Endothelial cell of umbilical vein (primary cell): ENCODE results near the gene CCDC91. TPM values are rescaled to one million over a fixed set of nuclear protein-coding genes. Genes with fewer than 3 reads are reported as not detected.

Experiments
- BruUV-seq: library from RNA; stranded (reverse); fragments of 400-500 nt; replicated peaks from 2 replicates; lab custom pipeline; 2021; lab: Mats Ljungman, UMichigan
- CTCF ChIA-PET: fragments of 300-600, 350-600 bp; sonication (Branson Sonifier 250); formaldehyde crosslinking; loops from one replicate; lab custom pipeline; 2021; ENCODE audit warnings: antibody characterized with exemption, inconsistent platforms; lab: Charles Lee
- POLR2A ChIA-PET: fragments of 300-600, 350-600 bp; sonication (Branson Sonifier 250); formaldehyde crosslinking; loops from one replicate; lab custom pipeline; 2021; ENCODE audit warnings: antibody characterized with exemption, inconsistent platforms; lab: Charles Lee
- DNase-seq: peaks from one replicate; pipeline ENCODE4 v3.0.0-alpha.2; 2011; ENCODE audit warnings: low read depth, low spot score
- FAIRE-seq: peaks from 2 replicates; lab custom pipeline; 2011; peaks lifted over from hg19 to GRCh38; lab: Jason Lieb, UNC
- H2AFZ ChIP-seq: 2 replicates; pipeline ENCODE4 v1.6.0; 2012; ENCODE audit warnings: low read depth, low read length, control low read depth, inconsistent platforms
- H3K27ac ChIP-seq: 2 replicates; pipeline ENCODE4 v1.5.1; 2011; ENCODE audit warnings: low read depth, mild to moderate bottlenecking, control low read depth, low read length, moderate library complexity; ENCODE audit not compliant: insufficient read depth
- H3K27me3 ChIP-seq, 2 experiments: 2 replicates each; pipeline versions ENCODE4 v1.6.0 to v1.6.1; 2011; ENCODE audit warnings: low read length in 2 of 2, mixed read lengths in 1 of 2; ENCODE audit not compliant: control insufficient read depth in 2 of 2, insufficient read depth in 2 of 2
- H3K36me3 ChIP-seq, 2 experiments: 2 replicates in 1 of 2; 3 replicates in 1 of 2; pipeline ENCODE4 v1.5.1; 2011; ENCODE audit warnings: low read length in 2 of 2, mild to moderate bottlenecking in 1 of 2, moderate library complexity in 1 of 2; ENCODE audit not compliant: control insufficient read depth in 2 of 2, insufficient read depth in 2 of 2; ENCODE audit errors: extremely low read depth in 1 of 2
- H3K4me1 ChIP-seq: 3 replicates; pipeline ENCODE4 v1.5.1; 2011; ENCODE audit warnings: mild to moderate bottlenecking, low read length; ENCODE audit not compliant: control insufficient read depth, insufficient read depth; ENCODE audit errors: extremely low read depth
- H3K4me2 ChIP-seq: 2 replicates; pipeline ENCODE4 v1.6.1; 2011; ENCODE audit warnings: low read length, control low read depth, mixed read lengths; ENCODE audit not compliant: insufficient read depth
- H3K4me3 ChIP-seq, 3 experiments: fragments of 200-600 bp in 1 of 3; sonication (generic), shearing (Covaris generic) in 1 of 3; replicated peaks in 1 of 3; 2 replicates each; pipeline ENCODE4 v1.5.1; 2011 to 2016; ENCODE audit warnings: control low read depth in 3 of 3, low read length in 3 of 3, mild to moderate bottlenecking in 2 of 3, inconsistent platforms in 1 of 3, low read depth in 1 of 3, moderate library complexity in 1 of 3; ENCODE audit not compliant: insufficient read depth in 1 of 3
- H3K79me2 ChIP-seq: 2 replicates; pipeline ENCODE4 v1.6.0; 2012; ENCODE audit warnings: low read length, inconsistent platforms; ENCODE audit not compliant: control insufficient read depth, insufficient read depth
- H3K9ac ChIP-seq: replicated peaks from 2 replicates; pipeline ENCODE3; 2011; ENCODE audit warnings: low read length, control low read depth; ENCODE audit not compliant: insufficient read depth; ENCODE audit errors: extremely low read depth
- H3K9me1 ChIP-seq: replicated peaks from 3 replicates; pipeline ENCODE4 v1.6.0; 2011; ENCODE audit warnings: mild to moderate bottlenecking, low read length; ENCODE audit not compliant: control insufficient read depth, insufficient read depth; ENCODE audit errors: extremely low read depth
- H3K9me3 ChIP-seq: replicated peaks from 2 replicates; pipeline ENCODE4 v1.5.1; 2012; ENCODE audit warnings: low read length, inconsistent platforms; ENCODE audit not compliant: control insufficient read depth, insufficient read depth
- H4K20me1 ChIP-seq: replicated peaks from 2 replicates; pipeline ENCODE3; 2011; ENCODE audit warnings: mild to moderate bottlenecking, low read length; ENCODE audit not compliant: control insufficient read depth, insufficient read depth; ENCODE audit errors: extremely low read depth
- CTCF ChIP-seq, 2 donors: IDR thresholded peaks; 1 replicate in 1 of 2; 2 replicates in 1 of 2; pipeline ENCODE4 v1.5.1; 2011; ENCODE audit warnings: low read length in 2 of 2, mild to moderate bottlenecking in 2 of 2, moderate library complexity in 2 of 2, control low read depth in 1 of 2, inconsistent platforms in 1 of 2, low read depth in 1 of 2; ENCODE audit not compliant: insufficient read depth in 1 of 2; ENCODE audit errors: extremely low read depth in 1 of 2
- EZH2 ChIP-seq: IDR thresholded peaks from 2 replicates; pipeline ENCODE4 v1.6.1; 2012; ENCODE audit warnings: borderline replicate concordance, low read depth, mild to moderate bottlenecking, moderate library complexity, low read length, inconsistent platforms; ENCODE audit not compliant: severe bottlenecking
- FOS ChIP-seq: IDR thresholded peaks from 2 replicates; pipeline ENCODE4 v1.6.1; 2011; ENCODE audit warnings: mild to moderate bottlenecking, low read length, moderate library complexity, borderline replicate concordance; ENCODE audit not compliant: insufficient read depth
- GATA2 ChIP-seq: IDR thresholded peaks from 2 replicates; pipeline ENCODE4 v1.7.0; 2011; ENCODE audit warnings: low read depth, mild to moderate bottlenecking, moderate library complexity, mixed read lengths, low read length; ENCODE audit not compliant: insufficient read length, insufficient read depth
- JUN ChIP-seq: IDR thresholded peaks from 2 replicates; pipeline ENCODE4 v1.6.1; 2011; ENCODE audit warnings: borderline replicate concordance, low read depth; ENCODE audit not compliant: insufficient read length, insufficient read depth
- MAX ChIP-seq: IDR thresholded peaks from 2 replicates; pipeline ENCODE4 v1.6.1; 2011; ENCODE audit not compliant: insufficient read depth, insufficient read length
- MYC ChIP-seq: IDR thresholded peaks from one replicate; pipeline ENCODE4 v1.6.1; 2011; ENCODE audit warnings: mild to moderate bottlenecking, low read depth, low read length
- POLR2A ChIP-seq: IDR thresholded peaks from 2 replicates; pipeline ENCODE4 v1.6.1; 2012; ENCODE audit warnings: low read depth, mild to moderate bottlenecking, control low read depth, low read length
- POLR2AphosphoS5 ChIP-seq: IDR thresholded peaks from 2 replicates; pipeline ENCODE4 v1.6.1; 2012; ENCODE audit warnings: low read depth, mild to moderate bottlenecking, control low read depth, low read length, moderate library complexity; ENCODE audit not compliant: insufficient read depth
- dilution Hi-C: fragments of 300-500 bp; cut with MboI; formaldehyde crosslinking; loops from one replicate; pipeline ENCODE4 v1.15.0; 2019; ENCODE audit warnings: low sequenced_read_pairs; ENCODE audit not compliant: extremely low pct_ligation_motif_present
- intact Hi-C: fragments of 100-400 bp; cut with micrococcal nuclease; formaldehyde crosslinking; loops from one replicate; pipeline ENCODE4 v1.10.0; 2022
- polyA plus RNA-seq, 4 experiments: library from polyadenylated mRNA; depleted of rRNA in 3 of 4; stranded (reverse) in 3 of 4; unstranded in 1 of 4; fragments of >200 nt; gene quantifications; 2 replicates each; pipeline versions ENCODE4 v1.2.1 to v1.2.3, GENCODE V29; 2011 to 2012; ENCODE audit warnings: missing spikeins in 1 of 4
- total RNA-seq: library from RNA; stranded (reverse); gene quantifications from 2 replicates; pipeline ENCODE4 v1.2.3, GENCODE V29; 2021

Gene CCDC91
- total and polyA plus RNA-seq, 2 donors (not counting 3 experiments of a cell fraction or from before 2014, with no cell fraction given), result 3.8 to 10.5 TPM

- dilution Hi-C loops, result no loop called here
- no peak for DNase-seq
- no peak for FAIRE-seq
- intact Hi-C loops, result no loop called here
- POLR2A ChIA-PET, result no interaction called here
- Histone ChIP-seq H3K9ac (no peak overlapping the region), H3K4me1 (no peaks in the 10 kb centered on the region), H3K79me2 (no peaks in the 10 kb centered on the region), H3K9me3 (no peaks in the 10 kb centered on the region), H3K4me2 (no peak overlapping the region), H3K4me3 (no peak overlapping the region), H3K27me3 (no peaks in the 10 kb centered on the region), H3K27ac (no peak overlapping the region), H2AFZ (no peak overlapping the region), H3K9me1 (no peaks in the 10 kb centered on the region), H4K20me1 (no peaks in the 10 kb centered on the region), H3K36me3 (no peaks in the 10 kb centered on the region)
- BruUV-seq, result no TSS peak
- CTCF ChIA-PET, result interaction anchor here (0.9 to 1.5 kb wide), 2 partner anchors 17 to 47 kb away, joined by 3 to 4 read pairs; no protein-coding TSS in a partner anchor
- TF ChIP-seq JUN (no peak), POLR2AphosphoS5 (no peak), POLR2A (no peak), MAX (no peak), GATA2 (no peak), MYC (no peak), CTCF (IDR thresholded peaks at IDR 0.05; ENCODE audit: extremely low read depth in 1 of 2, insufficient read depth in 1 of 2, low read depth in 1 of 2, low read length in 2 of 2) (no peak), FOS (no peak), EZH2 (no peak)
These were observed 102.4 kb downstream of the CCDC91 start for GRCh38 chr12:28292699-28293098.
